ENCODE data around the gene ZSCAN16. TPM values are rescaled to one million over a fixed set of nuclear protein-coding genes. Genes with fewer than 3 reads are reported as not detected.
A peak's percentile ranks its signal among the peaks of the same experiment; 100 is the strongest.

Gene ZSCAN16
- total and polyA plus RNA-seq, 2 of the 13 experiments (the other 11 are each of a cell fraction or from before 2014, with no cell fraction given): 5.7 to 12.7 TPM

DNA sequence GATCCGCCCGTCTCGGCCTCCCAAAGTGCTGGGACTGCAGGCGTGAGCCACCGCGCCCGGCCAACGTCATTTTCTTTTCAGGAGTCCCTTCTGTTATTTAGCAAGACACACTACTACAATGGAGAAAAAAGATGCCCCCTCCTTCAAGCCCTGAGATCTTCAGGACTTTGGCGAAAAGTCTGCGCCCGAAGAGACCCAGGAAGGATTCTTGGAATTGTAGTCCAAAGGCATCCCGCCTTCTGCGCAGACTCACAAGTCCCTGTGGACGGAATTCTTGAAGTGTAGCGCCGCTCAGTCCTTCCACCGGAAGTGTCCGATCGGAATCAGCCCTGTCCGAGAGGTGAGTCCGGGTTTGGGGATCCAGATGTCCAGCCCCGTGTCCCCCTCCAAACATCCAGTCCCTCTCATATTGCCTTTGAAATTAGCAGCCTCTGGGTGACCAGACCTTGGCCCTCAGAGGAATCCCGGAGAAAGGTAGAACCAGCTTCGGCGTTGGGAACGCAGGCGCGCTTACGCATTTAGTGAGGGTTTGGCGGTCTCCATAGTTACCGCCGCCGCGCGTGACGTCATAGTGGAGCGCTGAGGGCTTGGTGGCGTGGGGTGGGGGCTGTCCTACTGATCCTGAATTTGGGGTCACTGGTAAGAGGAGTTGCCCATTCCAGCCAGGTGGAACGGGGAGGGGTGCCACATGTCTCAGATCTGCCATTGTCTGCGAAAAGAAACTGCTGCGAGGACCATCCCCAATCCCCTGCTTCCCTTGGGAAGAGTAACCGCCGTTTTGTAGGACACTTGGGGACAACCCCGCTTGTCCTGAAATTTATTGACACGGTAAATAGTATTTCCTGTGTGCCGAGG is 43.6 kb upstream of the ZSCAN16 start (continued):
- TF ChIP-seq, protein P1, sequence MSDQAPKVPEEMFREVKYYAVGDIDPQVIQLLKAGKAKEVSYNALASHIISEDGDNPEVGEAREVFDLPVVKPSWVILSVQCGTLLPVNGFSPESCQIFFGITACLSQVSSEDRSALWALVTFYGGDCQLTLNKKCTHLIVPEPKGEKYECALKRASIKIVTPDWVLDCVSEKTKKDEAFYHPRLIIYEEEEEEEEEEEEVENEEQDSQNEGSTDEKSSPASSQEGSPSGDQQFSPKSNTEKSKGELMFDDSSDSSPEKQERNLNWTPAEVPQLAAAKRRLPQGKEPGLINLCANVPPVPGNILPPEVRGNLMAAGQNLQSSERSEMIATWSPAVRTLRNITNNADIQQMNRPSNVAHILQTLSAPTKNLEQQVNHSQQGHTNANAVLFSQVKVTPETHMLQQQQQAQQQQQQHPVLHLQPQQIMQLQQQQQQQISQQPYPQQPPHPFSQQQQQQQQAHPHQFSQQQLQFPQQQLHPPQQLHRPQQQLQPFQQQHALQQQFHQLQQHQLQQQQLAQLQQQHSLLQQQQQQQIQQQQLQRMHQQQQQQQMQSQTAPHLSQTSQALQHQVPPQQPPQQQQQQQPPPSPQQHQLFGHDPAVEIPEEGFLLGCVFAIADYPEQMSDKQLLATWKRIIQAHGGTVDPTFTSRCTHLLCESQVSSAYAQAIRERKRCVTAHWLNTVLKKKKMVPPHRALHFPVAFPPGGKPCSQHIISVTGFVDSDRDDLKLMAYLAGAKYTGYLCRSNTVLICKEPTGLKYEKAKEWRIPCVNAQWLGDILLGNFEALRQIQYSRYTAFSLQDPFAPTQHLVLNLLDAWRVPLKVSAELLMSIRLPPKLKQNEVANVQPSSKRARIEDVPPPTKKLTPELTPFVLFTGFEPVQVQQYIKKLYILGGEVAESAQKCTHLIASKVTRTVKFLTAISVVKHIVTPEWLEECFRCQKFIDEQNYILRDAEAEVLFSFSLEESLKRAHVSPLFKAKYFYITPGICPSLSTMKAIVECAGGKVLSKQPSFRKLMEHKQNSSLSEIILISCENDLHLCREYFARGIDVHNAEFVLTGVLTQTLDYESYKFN (CRISPR knock-in tag; conservative IDR thresholded peaks at IDR 0.05): peak; percentile 47
- TF ChIP-seq ZNF766 (CRISPR knock-in tag; IDR thresholded peaks at IDR 0.05; ENCODE audit: borderline replicate concordance): peak; percentile 81; the same call in 1 of the 2 replicates
- TF ChIP-seq RXRB (CRISPR knock-in tag; IDR thresholded peaks at IDR 0.05; ENCODE audit: borderline replicate concordance): peak; percentile 87
- TF ChIP-seq, protein P2, sequence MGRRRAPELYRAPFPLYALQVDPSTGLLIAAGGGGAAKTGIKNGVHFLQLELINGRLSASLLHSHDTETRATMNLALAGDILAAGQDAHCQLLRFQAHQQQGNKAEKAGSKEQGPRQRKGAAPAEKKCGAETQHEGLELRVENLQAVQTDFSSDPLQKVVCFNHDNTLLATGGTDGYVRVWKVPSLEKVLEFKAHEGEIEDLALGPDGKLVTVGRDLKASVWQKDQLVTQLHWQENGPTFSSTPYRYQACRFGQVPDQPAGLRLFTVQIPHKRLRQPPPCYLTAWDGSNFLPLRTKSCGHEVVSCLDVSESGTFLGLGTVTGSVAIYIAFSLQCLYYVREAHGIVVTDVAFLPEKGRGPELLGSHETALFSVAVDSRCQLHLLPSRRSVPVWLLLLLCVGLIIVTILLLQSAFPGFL (CRISPR knock-in tag; IDR thresholded peaks at IDR 0.05): no peak
- TF ChIP-seq ISX (CRISPR knock-in tag; conservative IDR thresholded peaks at IDR 0.05): no peak
- TF ChIP-seq EED (CRISPR knock-in tag; IDR thresholded peaks at IDR 0.05): peak; percentile 93
- TF ChIP-seq, protein P3, sequence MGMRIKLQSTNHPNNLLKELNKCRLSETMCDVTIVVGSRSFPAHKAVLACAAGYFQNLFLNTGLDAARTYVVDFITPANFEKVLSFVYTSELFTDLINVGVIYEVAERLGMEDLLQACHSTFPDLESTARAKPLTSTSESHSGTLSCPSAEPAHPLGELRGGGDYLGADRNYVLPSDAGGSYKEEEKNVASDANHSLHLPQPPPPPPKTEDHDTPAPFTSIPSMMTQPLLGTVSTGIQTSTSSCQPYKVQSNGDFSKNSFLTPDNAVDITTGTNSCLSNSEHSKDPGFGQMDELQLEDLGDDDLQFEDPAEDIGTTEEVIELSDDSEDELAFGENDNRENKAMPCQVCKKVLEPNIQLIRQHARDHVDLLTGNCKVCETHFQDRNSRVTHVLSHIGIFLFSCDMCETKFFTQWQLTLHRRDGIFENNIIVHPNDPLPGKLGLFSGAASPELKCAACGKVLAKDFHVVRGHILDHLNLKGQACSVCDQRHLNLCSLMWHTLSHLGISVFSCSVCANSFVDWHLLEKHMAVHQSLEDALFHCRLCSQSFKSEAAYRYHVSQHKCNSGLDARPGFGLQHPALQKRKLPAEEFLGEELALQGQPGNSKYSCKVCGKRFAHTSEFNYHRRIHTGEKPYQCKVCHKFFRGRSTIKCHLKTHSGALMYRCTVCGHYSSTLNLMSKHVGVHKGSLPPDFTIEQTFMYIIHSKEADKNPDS (CRISPR knock-in tag; IDR thresholded peaks at IDR 0.05): peak; percentile 88
- peak; percentile 100 for TF ChIP-seq CBX5 (CRISPR knock-in tag; IDR thresholded peaks at IDR 0.05; ENCODE audit: borderline replicate concordance)
- no peak; the same call in 1 of the 2 replicates for TF ChIP-seq PCBP1 (IDR thresholded peaks at IDR 0.05; ENCODE audit: borderline replicate concordance, low read depth, low read length)
- TF ChIP-seq YEATS2 (CRISPR knock-in tag; IDR thresholded peaks at IDR 0.05; ENCODE audit: borderline replicate concordance): peak; percentile 99
- TF ChIP-seq, protein P4, sequence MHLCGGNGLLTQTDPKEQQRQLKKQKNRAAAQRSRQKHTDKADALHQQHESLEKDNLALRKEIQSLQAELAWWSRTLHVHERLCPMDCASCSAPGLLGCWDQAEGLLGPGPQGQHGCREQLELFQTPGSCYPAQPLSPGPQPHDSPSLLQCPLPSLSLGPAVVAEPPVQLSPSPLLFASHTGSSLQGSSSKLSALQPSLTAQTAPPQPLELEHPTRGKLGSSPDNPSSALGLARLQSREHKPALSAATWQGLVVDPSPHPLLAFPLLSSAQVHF (CRISPR knock-in tag; IDR thresholded peaks at IDR 0.05): no peak
- TF ChIP-seq RFXANK (CRISPR knock-in tag; IDR thresholded peaks at IDR 0.05): 0 out of 2 replicates have a peak, but pooled peaks have one; percentile 25
- TF ChIP-seq, protein P5, sequence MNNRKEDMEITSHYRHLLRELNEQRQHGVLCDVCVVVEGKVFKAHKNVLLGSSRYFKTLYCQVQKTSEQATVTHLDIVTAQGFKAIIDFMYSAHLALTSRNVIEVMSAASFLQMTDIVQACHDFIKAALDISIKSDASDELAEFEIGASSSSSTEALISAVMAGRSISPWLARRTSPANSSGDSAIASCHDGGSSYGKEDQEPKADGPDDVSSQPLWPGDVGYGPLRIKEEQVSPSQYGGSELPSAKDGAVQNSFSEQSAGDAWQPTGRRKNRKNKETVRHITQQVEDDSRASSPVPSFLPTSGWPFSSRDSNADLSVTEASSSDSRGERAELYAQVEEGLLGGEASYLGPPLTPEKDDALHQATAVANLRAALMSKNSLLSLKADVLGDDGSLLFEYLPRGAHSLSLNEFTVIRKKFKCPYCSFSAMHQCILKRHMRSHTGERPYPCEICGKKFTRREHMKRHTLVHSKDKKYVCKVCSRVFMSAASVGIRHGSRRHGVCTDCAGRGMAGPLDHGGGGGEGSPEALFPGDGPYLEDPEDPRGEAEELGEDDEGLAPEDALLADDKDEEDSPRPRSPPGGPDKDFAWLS (CRISPR knock-in tag; IDR thresholded peaks at IDR 0.05; ENCODE audit: borderline replicate concordance): no peak
- no peak for TF ChIP-seq ADNP (CRISPR knock-in tag; IDR thresholded peaks at IDR 0.05)
- TF ChIP-seq ZNF713 (CRISPR knock-in tag; IDR thresholded peaks at IDR 0.05): peak; percentile 99
- peak; percentile 86 for TF ChIP-seq PITX1 (CRISPR knock-in tag; IDR thresholded peaks at IDR 0.05)
- TF ChIP-seq HHEX (CRISPR knock-in tag; IDR thresholded peaks at IDR 0.05): no peak; the same call in 1 of the 2 replicates
- TF ChIP-seq MEIS2 (CRISPR knock-in tag; IDR thresholded peaks at IDR 0.05): peak; percentile 65; the same call in 1 of the 2 replicates
- TF ChIP-seq ZNF296 (CRISPR knock-in tag; conservative IDR thresholded peaks at IDR 0.05): peak; percentile 60; the same call in 1 of the 2 replicates
- peak; percentile 83; the same call in 1 of the 2 replicates for TF ChIP-seq ZNF160 (CRISPR knock-in tag; IDR thresholded peaks at IDR 0.05)
